HEK293 (cell line): ENCODE measurements around the gene UBA6.

ENCODE experiments used
- KLF8 ChIP-seq: fragments of 450-650 bp; formaldehyde crosslinking; IDR thresholded peaks from 2 replicates; pipeline ENCODE4 v1.5.1; 2016; ENCODE audit warnings: missing biosample characterization, missing genetic modification characterization
- TCF7L2 ChIP-seq: IDR thresholded peaks from 2 replicates; pipeline ENCODE4 v1.6.1; 2011; ENCODE audit warnings: low read depth, mild to moderate bottlenecking, inconsistent platforms, low read length, moderate library complexity, borderline replicate concordance
- TRIM28 ChIP-seq: IDR thresholded peaks from 2 replicates; pipeline ENCODE4 v1.6.1; 2011; ENCODE audit warnings: low read length, control low read depth, borderline replicate concordance
- YY1 ChIP-seq: fragments of 450-650 bp; formaldehyde crosslinking; IDR thresholded peaks from 2 replicates; pipeline ENCODE4 v1.5.1; 2018; ENCODE audit warnings: missing biosample characterization, missing genetic modification characterization
- ZNF2 ChIP-seq: fragments of 450-650 bp; formaldehyde crosslinking; IDR thresholded peaks from 2 replicates; pipeline ENCODE4 v1.5.1; 2016; ENCODE audit warnings: missing biosample characterization, missing genetic modification characterization
- ZNF292 ChIP-seq: fragments of 450-650 bp; formaldehyde crosslinking; IDR thresholded peaks from 2 replicates; pipeline ENCODE4 v1.5.1; 2016; ENCODE audit warnings: low read depth, missing biosample characterization, missing genetic modification characterization, borderline replicate concordance
- ZNF354C ChIP-seq: fragments of 450-650 bp; formaldehyde crosslinking; IDR thresholded peaks from 2 replicates; pipeline ENCODE4 v1.5.1; 2016; ENCODE audit warnings: missing biosample characterization, missing genetic modification characterization, low read depth, borderline replicate concordance
- ZNF558 ChIP-seq: fragments of 450-650 bp; formaldehyde crosslinking; IDR thresholded peaks from 2 replicates; pipeline ENCODE4 v1.5.1; 2016; ENCODE audit warnings: missing biosample characterization, missing genetic modification characterization
- ZNF692 ChIP-seq: fragments of 450-650 bp; formaldehyde crosslinking; IDR thresholded peaks from 2 replicates; pipeline ENCODE4 v1.5.1; 2016; ENCODE audit warnings: missing biosample characterization, missing genetic modification characterization
- TF ChIP-seq, protein P1 (sequence below): fragments of 450-650 bp; formaldehyde crosslinking; IDR thresholded peaks from 2 replicates; pipeline ENCODE4 v1.5.1; 2016; ENCODE audit warnings: missing biosample characterization, missing genetic modification characterization

GRCh38 chr4:67712000-67712625, 11.2 kb upstream of the UBA6 start:
- no peak for TF ChIP-seq ZNF692 (tag by site-specific recombination)
- TF ChIP-seq ZNF354C (tag by site-specific recombination): no peak
- no peak for TF ChIP-seq TRIM28
- TF ChIP-seq, protein P1, sequence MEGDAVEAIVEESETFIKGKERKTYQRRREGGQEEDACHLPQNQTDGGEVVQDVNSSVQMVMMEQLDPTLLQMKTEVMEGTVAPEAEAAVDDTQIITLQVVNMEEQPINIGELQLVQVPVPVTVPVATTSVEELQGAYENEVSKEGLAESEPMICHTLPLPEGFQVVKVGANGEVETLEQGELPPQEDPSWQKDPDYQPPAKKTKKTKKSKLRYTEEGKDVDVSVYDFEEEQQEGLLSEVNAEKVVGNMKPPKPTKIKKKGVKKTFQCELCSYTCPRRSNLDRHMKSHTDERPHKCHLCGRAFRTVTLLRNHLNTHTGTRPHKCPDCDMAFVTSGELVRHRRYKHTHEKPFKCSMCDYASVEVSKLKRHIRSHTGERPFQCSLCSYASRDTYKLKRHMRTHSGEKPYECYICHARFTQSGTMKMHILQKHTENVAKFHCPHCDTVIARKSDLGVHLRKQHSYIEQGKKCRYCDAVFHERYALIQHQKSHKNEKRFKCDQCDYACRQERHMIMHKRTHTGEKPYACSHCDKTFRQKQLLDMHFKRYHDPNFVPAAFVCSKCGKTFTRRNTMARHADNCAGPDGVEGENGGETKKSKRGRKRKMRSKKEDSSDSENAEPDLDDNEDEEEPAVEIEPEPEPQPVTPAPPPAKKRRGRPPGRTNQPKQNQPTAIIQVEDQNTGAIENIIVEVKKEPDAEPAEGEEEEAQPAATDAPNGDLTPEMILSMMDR (tag by site-specific recombination): no peak
- TF ChIP-seq TCF7L2: no peak
- TF ChIP-seq ZNF292 (tag by site-specific recombination): no peak
- TF ChIP-seq ZNF2: no peak
- TF ChIP-seq ZNF558: no peak
- TF ChIP-seq YY1 (tag by site-specific recombination): no peak
- no peak for TF ChIP-seq KLF8 (tag by site-specific recombination)
